Measurements from ENCODE around the gene SLC1A2. TPM values are rescaled to one million over a fixed set of nuclear protein-coding genes. Genes with fewer than 3 reads are reported as not detected.

The SLC1A2 gene
- total RNA-seq, 1 donor from 2014 or later: 4.9 TPM

DNA sequence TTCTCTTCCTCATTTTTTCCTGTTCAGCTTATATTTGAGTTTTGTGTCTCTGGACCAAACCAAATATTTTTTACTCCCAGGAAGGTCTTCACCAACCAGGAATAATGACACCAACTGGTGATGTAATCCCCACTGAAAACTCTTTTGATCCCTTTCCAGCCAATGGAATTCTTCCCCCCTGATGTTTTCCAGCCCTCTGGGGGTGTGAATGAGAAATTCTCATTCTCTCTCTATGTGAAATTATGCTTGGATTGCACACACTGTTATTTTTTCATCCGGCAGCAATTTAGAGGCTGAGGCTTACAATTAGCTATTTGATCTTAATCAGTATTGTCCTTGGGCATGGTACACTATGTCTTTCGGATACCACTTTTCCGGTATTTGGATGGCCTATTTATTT is 39.5 kb upstream of the SLC1A2 start:
- Mint-ChIP-seq H3K27me3 (ENCODE audit: insufficient read depth, low read depth) (no peaks in the 10 kb centered on the region), H3K4me3 (no peak overlapping the region), H3K4me1 (peaks cover 11% of the 10 kb centered on the region), H3K27ac (no peak overlapping the region), H3K9me3 (no peaks in the 10 kb centered on the region), H3K36me3 (no peaks in the 10 kb centered on the region)
- H3K27ac ChIP-seq: no peak overlapping the region
- H3K9me3 ChIP-seq (ENCODE audit: low read depth): no peaks in the 10 kb centered on the region
- no peaks in the 10 kb centered on the region for H3K27me3 ChIP-seq
- no peaks in the 10 kb centered on the region for H3K4me1 ChIP-seq
- H4K20me1 ChIP-seq (ENCODE audit: low read depth): no peaks in the 10 kb centered on the region
- H3K79me2 ChIP-seq (ENCODE audit: low read depth): no peaks in the 10 kb centered on the region
- TF ChIP-seq EZH2phosphoT487 (IDR thresholded peaks at IDR 0.05) (no peak), EZH2 (IDR thresholded peaks at IDR 0.05) (no peak)
- TF ChIP-seq, protein P1, sequence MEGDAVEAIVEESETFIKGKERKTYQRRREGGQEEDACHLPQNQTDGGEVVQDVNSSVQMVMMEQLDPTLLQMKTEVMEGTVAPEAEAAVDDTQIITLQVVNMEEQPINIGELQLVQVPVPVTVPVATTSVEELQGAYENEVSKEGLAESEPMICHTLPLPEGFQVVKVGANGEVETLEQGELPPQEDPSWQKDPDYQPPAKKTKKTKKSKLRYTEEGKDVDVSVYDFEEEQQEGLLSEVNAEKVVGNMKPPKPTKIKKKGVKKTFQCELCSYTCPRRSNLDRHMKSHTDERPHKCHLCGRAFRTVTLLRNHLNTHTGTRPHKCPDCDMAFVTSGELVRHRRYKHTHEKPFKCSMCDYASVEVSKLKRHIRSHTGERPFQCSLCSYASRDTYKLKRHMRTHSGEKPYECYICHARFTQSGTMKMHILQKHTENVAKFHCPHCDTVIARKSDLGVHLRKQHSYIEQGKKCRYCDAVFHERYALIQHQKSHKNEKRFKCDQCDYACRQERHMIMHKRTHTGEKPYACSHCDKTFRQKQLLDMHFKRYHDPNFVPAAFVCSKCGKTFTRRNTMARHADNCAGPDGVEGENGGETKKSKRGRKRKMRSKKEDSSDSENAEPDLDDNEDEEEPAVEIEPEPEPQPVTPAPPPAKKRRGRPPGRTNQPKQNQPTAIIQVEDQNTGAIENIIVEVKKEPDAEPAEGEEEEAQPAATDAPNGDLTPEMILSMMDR (IDR thresholded peaks at IDR 0.05): no peak
- no peak overlapping the region for H3K9ac ChIP-seq
- no peak for DNase-seq (ENCODE audit: low spot score)
- no peak overlapping the region for H2AFZ ChIP-seq (replicated peaks)
- no peaks in the 10 kb centered on the region for H3F3A ChIP-seq (ENCODE audit: low read depth)
- H3K4me2 ChIP-seq: no peak overlapping the region
- H3K36me3 ChIP-seq: peaks cover 31% of the 10 kb centered on the region
- no peak overlapping the region for H3K4me3 ChIP-seq

DNA sequence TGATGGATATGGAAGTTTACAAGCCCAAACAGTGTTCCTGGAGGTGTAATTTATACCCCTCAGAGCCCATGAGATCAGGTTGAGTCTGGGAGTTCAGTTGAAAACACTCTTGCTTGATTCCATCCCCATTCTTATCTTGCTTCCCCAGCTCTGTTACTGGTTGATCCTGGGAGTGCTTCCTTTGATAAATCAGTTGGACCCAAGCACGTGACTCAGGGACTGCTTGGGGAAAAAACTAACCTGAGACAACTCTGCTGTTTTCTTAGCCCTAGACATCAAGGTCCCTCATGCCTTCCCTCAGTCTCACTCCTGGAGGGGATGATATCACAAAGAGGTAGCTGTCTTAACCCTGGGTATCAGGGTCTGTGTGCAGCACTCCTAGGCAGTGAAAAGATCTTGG is 35.0 kb upstream of the SLC1A2 start:
- DNase-seq (ENCODE audit: low spot score): no peak
- Mint-ChIP-seq H3K27me3 (ENCODE audit: insufficient read depth, low read depth) (no peaks in the 10 kb centered on the region), H3K27ac (no peak overlapping the region), H3K9me3 (peaks cover 2% of the 10 kb centered on the region), H3K4me1 (peaks cover 7% of the 10 kb centered on the region), H3K4me3 (no peak overlapping the region), H3K36me3 (no peaks in the 10 kb centered on the region)
- Histone ChIP-seq H3F3A (ENCODE audit: low read depth) (peaks cover 4% of the 10 kb centered on the region), H3K27ac (no peak overlapping the region), H4K20me1 (ENCODE audit: low read depth) (no peaks in the 10 kb centered on the region), H3K79me2 (ENCODE audit: low read depth) (no peaks in the 10 kb centered on the region), H2AFZ (replicated peaks) (no peak overlapping the region), H3K4me2 (no peak overlapping the region), H3K4me3 (no peak overlapping the region), H3K9ac (no peak overlapping the region), H3K36me3 (peaks cover 67% of the 10 kb centered on the region), H3K9me3 (ENCODE audit: low read depth) (peaks cover 20% of the 10 kb centered on the region), H3K27me3 (no peaks in the 10 kb centered on the region), H3K4me1 (no peaks in the 10 kb centered on the region)
- TF ChIP-seq, protein P1 (IDR thresholded peaks at IDR 0.05): no peak
- TF ChIP-seq EZH2phosphoT487 (IDR thresholded peaks at IDR 0.05) (no peak), EZH2 (IDR thresholded peaks at IDR 0.05) (no peak)

DNA sequence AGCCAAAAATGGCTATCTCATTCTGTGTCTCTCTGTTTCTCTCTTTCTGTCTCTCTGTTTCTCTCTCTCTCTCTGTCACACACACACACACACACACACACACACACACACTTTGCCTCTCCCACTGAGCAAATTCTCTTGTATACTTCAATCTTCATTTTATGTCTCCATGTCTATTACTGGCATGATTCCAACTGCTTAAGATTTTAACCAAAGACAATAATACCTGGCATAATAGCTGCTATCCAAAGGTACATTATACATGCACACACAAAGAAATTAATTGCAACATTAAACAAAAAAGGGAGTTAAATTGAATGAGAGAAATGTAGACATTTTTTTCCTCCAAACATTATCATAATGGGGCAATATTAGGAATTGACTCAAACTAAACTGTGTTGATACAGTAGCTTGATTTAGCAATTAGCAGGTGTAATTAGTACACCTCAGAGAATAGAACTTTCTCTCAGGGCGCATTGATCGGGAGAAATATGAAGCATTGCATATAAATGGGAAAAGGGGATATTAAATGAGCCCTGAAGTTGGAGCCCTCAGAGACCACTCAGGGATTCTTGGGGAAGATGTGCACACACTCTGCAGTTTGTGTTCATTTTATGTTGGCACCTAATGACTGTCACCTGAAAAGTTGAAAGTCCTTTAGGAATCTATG is 17.4 kb upstream of the SLC1A2 start:
- Histone ChIP-seq H3K4me2 (no peak overlapping the region), H2AFZ (replicated peaks) (no peak overlapping the region), H3K36me3 (peaks cover 42% of the 10 kb centered on the region), H3K27ac (no peak overlapping the region), H3K4me3 (no peak overlapping the region), H3K79me2 (ENCODE audit: low read depth) (no peaks in the 10 kb centered on the region), H3K27me3 (no peaks in the 10 kb centered on the region), H3K4me1 (peaks cover 5% of the 10 kb centered on the region), H4K20me1 (ENCODE audit: low read depth) (peaks cover 7% of the 10 kb centered on the region), H3K9me3 (ENCODE audit: low read depth) (no peaks in the 10 kb centered on the region), H3F3A (ENCODE audit: low read depth) (peaks cover 5% of the 10 kb centered on the region), H3K9ac (no peak overlapping the region)
- H3K27ac Mint-ChIP-seq: no peak overlapping the region
- no peak overlapping the region for H3K4me3 Mint-ChIP-seq
- peaks cover 6% of the 10 kb centered on the region for H3K4me1 Mint-ChIP-seq
- peaks cover 3% of the 10 kb centered on the region for H3K9me3 Mint-ChIP-seq
- no peak for DNase-seq (ENCODE audit: low spot score)
- H3K27me3 Mint-ChIP-seq (ENCODE audit: insufficient read depth, low read depth): peaks cover 4% of the 10 kb centered on the region
- TF ChIP-seq EZH2phosphoT487 (IDR thresholded peaks at IDR 0.05) (no peak), EZH2 (IDR thresholded peaks at IDR 0.05) (no peak)
- TF ChIP-seq, protein P1 (IDR thresholded peaks at IDR 0.05): no peak
- H3K36me3 Mint-ChIP-seq: no peaks in the 10 kb centered on the region

All from neural progenitor cell (in vitro differentiated cells).